ENCODE results near the gene GFRA3. TPM values are rescaled to one million over a fixed set of nuclear protein-coding genes. Genes with fewer than 3 reads are reported as not detected.

GFRA3 gene
- total RNA-seq, 1 experiment from 2014 or later: 1.6 TPM

- DNase-seq: peak; percentile 49
- no peaks in the 10 kb centered on the region for H3K4me1 Mint-ChIP-seq
- H2BK120ac ChIP-seq (ENCODE audit: low read depth, low read length, poor library complexity, severe bottlenecking): no peak overlapping the region
These were observed 41.9 kb upstream of the GFRA3 start for GRCh38 chr5:138316355-138316754.

More at GRCh38 chr5:138316355-138316754, 41.9 kb upstream of the GFRA3 start:
- no peak overlapping the region for H3K4ac ChIP-seq (ENCODE audit: low read depth, low read length)
- H3K4me3 Mint-ChIP-seq: no peak overlapping the region
- no peaks in the 10 kb centered on the region for H3K9me3 ChIP-seq (ENCODE audit: control insufficient read depth, low read depth, low read length)
- no peak overlapping the region for H4K91ac ChIP-seq (ENCODE audit: insufficient read length, low read depth, low read length)
- H2BK15ac ChIP-seq (ENCODE audit: low read depth, low read length): no peak overlapping the region
- H3K4me2 ChIP-seq (ENCODE audit: insufficient read depth, insufficient read length, low read length): no peak overlapping the region
- TF ChIP-seq CTCF (conservative IDR thresholded peaks at IDR 0.05): no peak
- no peaks in the 10 kb centered on the region for H3K9me3 Mint-ChIP-seq
- no peak overlapping the region for H3K56ac ChIP-seq (ENCODE audit: insufficient read length, low read depth, low read length)
- no peak overlapping the region for H3K23ac ChIP-seq (ENCODE audit: insufficient read length, low read depth, low read length)
- no peaks in the 10 kb centered on the region for H4K20me1 ChIP-seq (ENCODE audit: control insufficient read depth, insufficient read depth, insufficient read length)
- peaks cover 9 to 52% (median 46%) of the 10 kb centered on the region in 3 experiments; a peak in 6 of 7 replicates for H3K36me3 Mint-ChIP-seq (ENCODE audit: insufficient read depth in 1 of 3, low read depth in 3 of 3)
- no peak overlapping the region for H2BK5ac ChIP-seq (ENCODE audit: insufficient read length, low read length)
- no peak overlapping the region for H3T11ph ChIP-seq (ENCODE audit: low read length)
- H3K14ac ChIP-seq (ENCODE audit: insufficient read depth, low read length): no peak overlapping the region
- no peak overlapping the region for H2BK12ac ChIP-seq (ENCODE audit: insufficient read length, low read depth, low read length)
- H2BK20ac ChIP-seq (ENCODE audit: low read depth, low read length, poor library complexity, severe bottlenecking): no peak overlapping the region
- no peak overlapping the region for H3K18ac ChIP-seq (ENCODE audit: insufficient read length, low read depth, low read length)
- no peaks in the 10 kb centered on the region for H3K4me1 ChIP-seq (ENCODE audit: insufficient read depth, low read length)
- no peaks in the 10 kb centered on the region for H3K27me3 Mint-ChIP-seq (ENCODE audit: low read depth)
- no peak overlapping the region for H4K8ac ChIP-seq (replicated peaks; ENCODE audit: insufficient read length, low read depth, low read length)
- WGBS (ENCODE audit: extremely low coverage, insufficient read length, low lambda C conversion rate): no CpG with 5 or more reads among the region's 3 CpGs
- H3K79me2 ChIP-seq (ENCODE audit: insufficient read depth, low read length): no peaks in the 10 kb centered on the region
- H3K27ac ChIP-seq (ENCODE audit: insufficient read length, low read depth, low read length): no peak overlapping the region
- H3K79me1 ChIP-seq (ENCODE audit: insufficient read depth, low read depth, low read length, poor library complexity, severe bottlenecking): no peaks in the 10 kb centered on the region
- H2AK5ac ChIP-seq (ENCODE audit: insufficient read length, low read length): no peak overlapping the region
- H3K27me3 ChIP-seq (ENCODE audit: insufficient read depth, low read length): no peaks in the 10 kb centered on the region
- H3K27ac Mint-ChIP-seq: peak overlapping the region in 2 of 3 experiments; percentile 61 to 78; a peak in 3 of 7 replicates
- H2AFZ ChIP-seq (ENCODE audit: low read length): no peak overlapping the region
- no peaks in the 10 kb centered on the region for H3K23me2 ChIP-seq (ENCODE audit: insufficient read length, low read depth, low read length, poor library complexity, severe bottlenecking)
- no peak overlapping the region for H3K9ac ChIP-seq (ENCODE audit: extremely low read depth, insufficient read length, low read length)
- no peak overlapping the region for H4K5ac ChIP-seq (ENCODE audit: insufficient read length, low read depth, low read length)
